GM18907 (cell line): ENCODE results near the gene CACNA1C.

Source experiments
- ATAC-seq: cut with Tn5 transposase; IDR thresholded peaks from one replicate; pipeline ENCODE4 v1.9.1; 2021; ENCODE audit warnings: mild to moderate bottlenecking, moderate library complexity; ENCODE audit not compliant: unreplicated experiment

Gene CACNA1C

GRCh38 chr12:2227360-2227759 is 174.6 kb downstream of the CACNA1C start:
- no peak for ATAC-seq

DNA sequence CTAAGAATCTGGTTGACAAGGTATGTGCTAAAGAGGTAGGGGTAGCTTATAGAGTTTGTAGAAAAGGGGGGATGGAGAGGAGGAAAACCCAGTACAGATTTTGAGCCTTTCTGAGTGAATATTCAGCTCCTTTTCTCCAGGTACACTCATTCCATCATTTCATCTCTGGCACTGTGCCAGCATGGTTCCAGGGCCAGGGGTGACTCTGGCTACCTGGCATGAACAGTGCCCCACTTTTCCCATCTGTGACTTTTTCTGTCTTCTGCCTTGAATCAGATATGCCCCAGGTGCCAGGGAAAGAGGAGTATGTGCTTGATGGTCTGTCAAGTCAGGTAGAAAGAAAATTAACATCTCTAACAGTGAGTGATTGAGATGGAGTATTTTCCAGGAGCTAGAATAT is 175.7 kb downstream of the CACNA1C start:
- no peak for ATAC-seq

DNA sequence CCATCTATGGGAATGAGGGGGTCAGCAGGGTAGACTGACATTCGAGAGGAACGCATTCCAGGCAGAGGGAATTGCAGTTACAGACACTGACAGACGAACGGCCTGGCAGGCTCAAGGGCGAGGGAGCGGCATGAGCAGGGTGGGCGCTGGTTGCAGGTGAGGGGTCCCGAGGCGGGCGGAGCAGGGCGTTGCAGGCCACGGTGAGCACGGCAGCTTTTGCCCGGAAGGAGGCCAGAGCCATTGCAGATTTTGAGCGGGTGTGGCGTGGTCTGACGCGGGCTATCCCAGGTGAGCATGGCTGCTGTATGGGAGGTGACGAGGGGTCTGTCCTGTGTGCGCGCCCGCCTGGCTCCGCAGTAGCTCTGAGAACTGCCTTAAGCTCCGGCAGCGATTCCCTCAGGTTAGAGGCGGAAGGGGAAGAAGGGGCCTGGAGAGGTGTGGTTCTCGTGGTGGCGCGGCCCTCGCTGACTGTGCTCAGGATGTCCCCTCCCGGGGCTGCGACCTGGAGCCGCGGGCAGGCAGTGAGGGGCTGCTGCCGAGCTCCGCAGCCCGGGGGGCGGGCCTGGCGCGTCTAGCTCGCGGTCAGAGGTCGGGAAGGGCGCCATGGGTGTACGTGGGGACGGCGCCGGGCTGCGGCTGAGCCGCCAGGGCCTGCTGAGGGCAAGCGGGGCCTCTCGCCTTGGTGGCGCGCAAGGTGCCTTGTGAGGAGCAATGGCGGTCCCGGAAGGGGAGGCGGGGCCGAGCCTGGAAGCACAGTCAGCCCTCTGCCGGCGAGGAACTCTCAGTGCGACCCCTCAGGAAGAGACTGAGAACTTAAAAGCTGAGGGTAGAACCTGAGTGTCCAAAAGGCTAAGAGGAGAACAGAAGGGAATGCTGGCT is 177.1 kb downstream of the CACNA1C start:
- no peak for ATAC-seq

DNA sequence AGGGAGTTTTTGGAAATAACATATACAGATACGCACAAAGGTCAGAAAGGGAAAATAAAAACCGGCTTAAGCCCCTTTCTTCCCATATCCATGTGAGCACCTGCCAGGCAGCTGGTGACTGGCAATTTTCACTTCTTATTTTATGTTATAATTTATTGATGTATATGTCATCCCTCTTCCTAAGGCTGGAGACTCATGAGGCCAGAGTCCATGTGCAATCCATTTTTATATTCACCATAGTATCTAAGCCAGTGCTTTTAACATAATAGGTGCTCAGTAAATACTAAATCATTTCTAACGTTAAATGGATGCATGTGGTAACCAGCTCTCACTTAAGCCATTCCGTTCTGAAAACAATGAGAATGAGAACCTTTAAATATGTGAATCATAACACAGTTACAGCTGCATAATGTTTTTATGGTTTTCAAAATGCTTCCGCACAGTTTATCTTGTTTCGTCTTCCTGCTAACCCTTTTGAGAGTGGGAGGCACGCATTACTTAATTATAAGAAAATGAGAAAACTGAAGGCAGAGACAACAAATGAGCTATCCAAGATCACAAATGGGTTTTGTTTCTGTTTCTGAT is 178.3 kb downstream of the CACNA1C start:
- ATAC-seq = no peak

GRCh38 chr12:2231956-2232355 is 179.2 kb downstream of the CACNA1C start:
- ATAC-seq = no peak

DNA sequence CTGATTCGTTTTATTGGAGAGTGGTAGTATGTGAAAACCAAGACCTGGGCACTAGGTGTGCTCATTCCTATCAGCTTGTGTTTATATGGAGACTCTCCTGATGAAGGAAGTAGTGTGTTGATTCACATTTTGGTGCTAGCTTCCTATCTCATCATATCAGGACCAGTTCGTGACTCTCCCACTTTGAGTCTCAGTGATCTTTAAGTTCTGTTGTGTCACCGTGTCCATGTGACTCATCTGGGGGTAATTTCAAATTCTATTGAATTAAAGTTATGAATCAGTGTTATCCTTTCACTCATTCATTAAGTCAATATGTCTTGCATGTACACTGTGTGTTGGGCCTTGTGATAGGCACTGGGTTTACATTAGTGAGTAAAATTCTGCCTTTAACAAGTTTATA is 180.2 kb downstream of the CACNA1C start:
- ATAC-seq = no peak

DNA sequence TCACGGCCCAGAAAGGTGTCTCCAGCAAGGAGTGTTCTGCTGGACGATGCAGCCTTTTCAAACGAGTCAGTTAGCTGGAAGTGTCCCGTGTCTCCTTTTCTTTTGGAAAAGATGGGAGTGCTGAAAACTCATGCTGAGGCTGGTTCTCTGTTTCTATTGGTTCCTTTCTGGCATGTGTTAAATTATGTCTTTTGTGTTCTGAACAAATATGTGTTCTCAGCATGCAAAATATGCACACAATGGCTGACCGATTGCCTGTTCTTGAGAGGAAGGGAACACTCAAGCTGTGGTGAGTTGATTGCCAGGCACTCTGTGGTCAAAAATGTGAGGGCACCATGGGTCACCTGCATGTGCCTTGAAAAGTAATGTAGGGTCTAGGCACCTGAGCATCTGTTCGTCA is 181.3 kb downstream of the CACNA1C start:
- ATAC-seq = no peak

DNA sequence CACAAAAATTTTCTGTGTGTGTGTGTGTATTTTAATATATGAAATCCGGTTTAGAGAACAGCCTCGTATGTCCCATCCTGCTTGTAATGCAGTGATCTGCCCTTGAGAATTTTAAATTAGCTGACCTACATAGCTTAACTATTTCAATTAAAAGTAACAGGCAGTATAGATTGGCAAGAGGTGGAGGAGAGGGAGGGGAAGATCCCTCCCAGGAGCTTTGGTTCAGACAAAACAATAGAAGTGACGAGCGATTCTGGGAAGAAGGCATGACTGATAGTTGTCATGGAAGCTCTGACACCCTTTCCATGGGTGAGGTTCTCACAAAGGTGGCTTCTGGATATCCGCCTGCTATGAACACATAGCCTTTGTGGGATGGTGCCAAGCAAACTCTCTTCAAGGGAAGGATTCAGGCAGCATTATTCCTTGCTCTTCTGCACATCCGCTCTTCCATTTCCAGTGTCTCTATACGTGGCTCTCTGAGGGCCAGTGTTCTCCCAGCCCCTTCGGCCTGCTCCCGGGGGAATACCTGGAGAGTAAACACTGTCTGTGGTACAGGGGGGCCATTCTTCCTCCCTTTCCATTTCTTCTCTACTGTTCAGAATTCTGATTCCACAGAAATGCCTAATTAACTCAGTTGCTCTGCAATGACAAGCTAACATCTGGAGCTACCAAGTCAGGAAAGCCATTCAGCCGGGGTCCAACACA is 182.0 kb downstream of the CACNA1C start:
- no peak for ATAC-seq

GRCh38 chr12:2236506-2237294 is 183.9 kb downstream of the CACNA1C start:
- no peak for ATAC-seq

DNA sequence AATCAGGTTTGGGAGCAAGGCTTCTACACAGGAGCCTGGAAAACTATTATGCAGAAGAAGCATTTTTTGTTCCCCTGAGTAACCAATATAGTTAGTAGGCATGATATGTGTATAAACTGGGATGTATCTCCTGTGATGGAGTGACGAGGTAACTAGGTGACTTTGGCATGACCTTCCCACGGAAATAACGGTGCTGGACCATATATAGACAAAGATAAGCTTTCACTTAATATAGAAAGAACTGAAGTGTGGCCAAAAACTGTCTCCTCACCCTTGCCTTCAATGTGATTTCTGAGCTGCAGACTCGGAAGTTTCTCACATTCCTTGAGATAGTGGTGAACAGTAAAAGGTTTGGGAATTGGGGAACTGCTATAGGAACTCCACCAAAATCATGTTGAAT is 185.3 kb downstream of the CACNA1C start:
- no peak for ATAC-seq

- no peak for ATAC-seq
Observed at GRCh38 chr12:2239381-2239871, 186.6 kb downstream of the CACNA1C start.

DNA sequence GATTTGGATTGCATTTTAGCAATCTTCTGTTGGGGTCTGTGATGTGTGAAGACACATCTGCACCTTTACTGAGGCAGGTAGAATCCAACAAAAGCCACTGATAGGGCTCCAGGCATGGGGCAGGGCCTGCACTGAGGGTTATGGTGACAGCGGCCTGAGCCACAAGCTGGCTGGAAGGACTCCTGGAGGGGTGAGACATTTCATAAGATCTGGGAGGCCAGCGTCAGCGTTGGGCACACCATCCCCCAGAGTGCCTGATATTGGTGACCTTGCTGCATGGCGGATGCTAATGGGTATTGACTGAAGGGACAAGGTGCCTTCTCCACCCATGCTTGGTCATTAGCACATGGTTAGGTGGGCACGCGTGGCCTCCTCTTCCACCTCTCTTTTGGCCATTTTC is 187.6 kb downstream of the CACNA1C start:
- no peak for ATAC-seq

- no peak for ATAC-seq
Observed at GRCh38 chr12:2240984-2241383, 188.2 kb downstream of the CACNA1C start.

GRCh38 chr12:2242216-2242615 is 189.4 kb downstream of the CACNA1C start:
- no peak for ATAC-seq

GRCh38 chr12:2242816-2243215 is 190.0 kb downstream of the CACNA1C start:
- no peak for ATAC-seq

DNA sequence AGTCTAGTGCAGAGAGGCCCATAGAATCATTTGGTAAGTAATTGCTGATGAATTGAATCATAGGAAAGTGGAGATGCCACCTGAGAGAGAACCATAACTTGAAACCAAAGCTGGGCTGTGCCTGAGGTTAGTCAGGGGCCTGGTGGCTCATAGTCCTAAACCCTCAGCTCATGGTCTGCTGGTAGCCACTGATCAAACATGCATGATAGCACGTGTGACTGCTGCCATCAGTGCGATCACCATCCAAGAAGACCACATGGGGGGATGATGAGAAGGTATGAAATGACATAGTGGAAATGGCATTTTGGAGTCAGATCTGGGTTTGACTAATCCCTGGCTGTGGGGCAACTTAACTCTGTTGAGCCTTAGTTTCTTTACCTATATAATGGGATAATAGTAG is 190.5 kb downstream of the CACNA1C start:
- no peak for ATAC-seq

DNA sequence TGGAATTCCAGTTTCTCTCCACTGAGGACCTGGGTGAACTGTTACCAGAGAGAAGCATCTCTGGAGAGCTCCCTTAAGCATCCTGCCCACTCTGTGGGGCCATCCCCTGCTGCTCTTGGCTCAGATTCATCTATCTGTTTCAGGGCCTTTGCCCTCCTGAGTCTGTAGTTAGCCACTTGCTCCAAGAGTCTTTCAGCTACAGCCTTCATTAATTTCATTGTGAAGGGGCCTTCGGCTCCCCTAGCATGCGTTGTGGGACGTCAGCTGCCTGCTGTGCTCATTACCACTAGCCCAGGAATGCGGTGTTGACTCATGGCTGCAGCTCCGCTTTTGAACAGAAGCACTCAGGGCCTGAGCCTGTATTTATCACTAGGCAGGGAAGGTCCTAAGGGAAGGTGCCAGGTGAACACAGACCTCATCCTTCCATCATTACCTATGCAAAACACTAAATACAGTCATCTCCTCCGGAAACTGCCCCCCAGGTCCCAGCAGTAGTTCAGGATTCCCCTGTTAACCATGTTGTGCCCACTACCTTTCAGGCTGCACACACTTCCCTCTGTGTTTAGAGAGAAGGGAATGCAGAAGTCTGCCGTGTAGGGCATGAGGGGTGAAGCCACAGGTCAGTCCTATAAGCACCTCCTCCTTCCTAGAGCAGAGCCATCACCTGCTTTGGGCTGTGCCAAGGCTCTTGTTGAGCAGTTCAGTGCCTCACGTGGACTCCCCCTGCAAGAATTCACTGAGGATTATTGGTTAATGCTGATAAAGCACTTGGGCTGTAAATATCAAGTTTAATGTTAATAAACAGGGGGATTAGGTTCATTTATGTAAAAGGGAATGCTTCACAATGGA is 191.4 kb downstream of the CACNA1C start:
- ATAC-seq = no peak

GRCh38 chr12:2246358-2246757 is 193.6 kb downstream of the CACNA1C start:
- ATAC-seq = no peak

DNA sequence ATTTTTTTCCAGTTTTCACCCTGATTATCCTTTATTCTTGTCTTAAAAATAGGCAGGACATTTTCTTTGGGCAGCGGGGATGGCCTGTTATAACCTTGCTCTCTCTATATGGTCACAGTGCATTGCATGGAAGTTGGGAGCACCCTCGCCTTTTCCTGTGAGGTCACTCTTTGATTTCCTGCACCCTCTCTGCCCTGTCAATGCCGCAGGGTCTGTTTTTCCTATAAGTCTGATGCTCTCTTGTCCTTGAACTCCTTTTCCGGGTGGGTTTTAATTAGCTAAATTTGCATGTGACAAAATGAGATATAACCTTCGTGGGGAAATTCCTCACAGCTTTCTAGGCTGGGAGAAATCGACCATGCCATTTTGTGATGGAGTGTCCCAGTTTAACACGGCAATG is 194.3 kb downstream of the CACNA1C start:
- ATAC-seq = no peak

GRCh38 chr12:2247596-2247995 is 194.8 kb downstream of the CACNA1C start:
- ATAC-seq = no peak
